H9 (cell line): ENCODE measurements around the gene NPNT. TPM values are rescaled to one million over a fixed set of nuclear protein-coding genes. Genes with fewer than 3 reads are reported as not detected.

Experiments
- DNase-seq: peaks from one replicate; pipeline ENCODE4 v3.0.0-alpha.2; 2017
- H2AFZ ChIP-seq: one replicate; pipeline ENCODE4 v1.6.1; 2013; ENCODE audit warnings: mild to moderate bottlenecking, low read length, control low read depth, moderate library complexity
- H2AK5ac ChIP-seq: 2 replicates; pipeline ENCODE4 v1.6.1; 2013; ENCODE audit warnings: low read length, control low read depth, mixed read lengths; ENCODE audit not compliant: insufficient read length
- H2BK120ac ChIP-seq: one replicate; pipeline ENCODE4 v1.6.1; 2013; ENCODE audit warnings: low read depth, mild to moderate bottlenecking, low read length, control low read depth, inconsistent platforms; ENCODE audit not compliant: poor library complexity, severe bottlenecking
- H2BK12ac ChIP-seq: 2 replicates; pipeline ENCODE4 v1.6.1; 2013; ENCODE audit warnings: low read length, control low read depth, mixed read lengths, low read depth; ENCODE audit not compliant: insufficient read length
- H2BK15ac ChIP-seq: 2 replicates; pipeline ENCODE4 v1.6.1; 2013; ENCODE audit warnings: low read depth, low read length, control low read depth
- H2BK20ac ChIP-seq: one replicate; pipeline ENCODE4 v1.6.1; 2013; ENCODE audit warnings: low read depth, mild to moderate bottlenecking, low read length, control low read depth, inconsistent platforms; ENCODE audit not compliant: poor library complexity, severe bottlenecking
- H2BK5ac ChIP-seq: 2 replicates; pipeline ENCODE4 v1.6.1; 2013; ENCODE audit warnings: low read length, control low read depth, mixed read lengths; ENCODE audit not compliant: insufficient read length
- H3K14ac ChIP-seq: 2 replicates; pipeline ENCODE4 v1.6.1; 2013; ENCODE audit warnings: low read length, control low read depth; ENCODE audit not compliant: insufficient read depth
- H3K18ac ChIP-seq: 2 replicates; pipeline ENCODE4 v1.6.1; 2013; ENCODE audit warnings: low read depth, mild to moderate bottlenecking, mixed read lengths, low read length, control low read depth; ENCODE audit not compliant: insufficient read length
- H3K23ac ChIP-seq: 2 replicates; pipeline ENCODE4 v1.6.1; 2013; ENCODE audit warnings: low read length, control low read depth, mixed read lengths, low read depth; ENCODE audit not compliant: insufficient read length
- H3K23me2 ChIP-seq: 2 replicates; pipeline ENCODE4 v1.6.1; 2013; ENCODE audit warnings: low read depth, mild to moderate bottlenecking, mixed read lengths, low read length, control low read depth; ENCODE audit not compliant: insufficient read length, poor library complexity, severe bottlenecking
- H3K27ac ChIP-seq: 2 replicates; pipeline ENCODE4 v1.5.1; 2013; ENCODE audit warnings: low read length, control low read depth, mixed read lengths, low read depth; ENCODE audit not compliant: insufficient read length
- H3K27me3 ChIP-seq: 2 replicates; pipeline ENCODE4 v1.6.1; 2013; ENCODE audit warnings: low read length, control low read depth, inconsistent platforms; ENCODE audit not compliant: insufficient read depth
- H3K4ac ChIP-seq: 2 replicates; pipeline ENCODE4 v1.6.1; 2013; ENCODE audit warnings: low read depth, mild to moderate bottlenecking, control low read depth, inconsistent platforms, low read length, moderate library complexity
- H3K4me1 ChIP-seq: 2 replicates; pipeline ENCODE4 v1.6.1; 2013; ENCODE audit warnings: low read length, control low read depth, inconsistent platforms; ENCODE audit not compliant: insufficient read depth
- H3K4me2 ChIP-seq: 2 replicates; pipeline ENCODE4 v1.6.1; 2013; ENCODE audit warnings: low read length, control low read depth, mixed read lengths; ENCODE audit not compliant: insufficient read length, insufficient read depth
- H3K56ac ChIP-seq: 2 replicates; pipeline ENCODE4 v1.6.1; 2013; ENCODE audit warnings: low read depth, mild to moderate bottlenecking, mixed read lengths, low read length, control low read depth; ENCODE audit not compliant: insufficient read length
- H3K79me1 ChIP-seq: 2 replicates; pipeline ENCODE4 v1.6.1; 2013; ENCODE audit warnings: low read depth, mild to moderate bottlenecking, moderate library complexity, low read length, control low read depth, inconsistent platforms; ENCODE audit not compliant: insufficient read depth, poor library complexity, severe bottlenecking
- H3K79me2 ChIP-seq: 2 replicates; pipeline ENCODE4 v1.6.1; 2013; ENCODE audit warnings: low read length, control low read depth, inconsistent platforms; ENCODE audit not compliant: insufficient read depth
- H3K9ac ChIP-seq: 2 replicates; pipeline ENCODE4 v1.6.1; 2013; ENCODE audit warnings: low read length, control low read depth, mixed read lengths; ENCODE audit not compliant: insufficient read length; ENCODE audit errors: extremely low read depth
- H3K9me3 ChIP-seq: one replicate; pipeline ENCODE4 v1.6.1; 2013; ENCODE audit warnings: low read depth, low read length, inconsistent platforms; ENCODE audit not compliant: control insufficient read depth
- H3T11ph ChIP-seq: one replicate; pipeline ENCODE4 v1.6.1; 2013; ENCODE audit warnings: mild to moderate bottlenecking, low read length, control low read depth, inconsistent platforms
- H4K20me1 ChIP-seq: one replicate; pipeline ENCODE4 v1.6.1; 2013; ENCODE audit not compliant: control insufficient read depth, insufficient read length, insufficient read depth
- H4K5ac ChIP-seq: 2 replicates; pipeline ENCODE4 v1.6.1; 2013; ENCODE audit warnings: low read depth, mild to moderate bottlenecking, mixed read lengths, low read length, control low read depth; ENCODE audit not compliant: insufficient read length
- H4K8ac ChIP-seq: replicated peaks from 2 replicates; pipeline ENCODE4 v1.6.1; 2013; ENCODE audit warnings: low read length, control low read depth, mixed read lengths, low read depth; ENCODE audit not compliant: insufficient read length
- H4K91ac ChIP-seq: 2 replicates; pipeline ENCODE4 v1.6.1; 2013; ENCODE audit warnings: low read depth, mild to moderate bottlenecking, moderate library complexity, mixed read lengths, low read length, control low read depth; ENCODE audit not compliant: insufficient read length
- H3K27ac Mint-ChIP-seq, 3 experiments: 2 replicates in 2 of 3; 3 replicates in 1 of 3; pipeline ENCODE4 v1.8.0; 2020 to 2021; ENCODE audit warnings: mixed read lengths in 3 of 3, mild to moderate bottlenecking in 1 of 3, moderate library complexity in 1 of 3
- H3K27me3 Mint-ChIP-seq: 2 replicates; pipeline ENCODE4 v1.8.0; 2021; ENCODE audit warnings: low read depth, mild to moderate bottlenecking, moderate library complexity, mixed read lengths
- H3K36me3 Mint-ChIP-seq, 3 experiments: 2 replicates in 2 of 3; 3 replicates in 1 of 3; pipeline ENCODE4 v1.8.0; 2020 to 2021; ENCODE audit warnings: low read depth in 3 of 3, mixed read lengths in 3 of 3; ENCODE audit not compliant: insufficient read depth in 1 of 3
- H3K4me1 Mint-ChIP-seq, 2 experiments: 2 replicates each; pipeline ENCODE4 v1.8.0; 2020; ENCODE audit warnings: mixed read lengths in 2 of 2
- H3K4me3 Mint-ChIP-seq, 2 experiments: 2 replicates in 1 of 2; 3 replicates in 1 of 2; pipeline ENCODE4 v1.8.0; 2020 to 2021; ENCODE audit warnings: mild to moderate bottlenecking in 2 of 2, mixed read lengths in 2 of 2, moderate library complexity in 1 of 2
- H3K9me3 Mint-ChIP-seq, 2 experiments: 2 replicates in 1 of 2; 3 replicates in 1 of 2; pipeline ENCODE4 v1.8.0; 2020; ENCODE audit warnings: mild to moderate bottlenecking in 2 of 2, mixed read lengths in 2 of 2, moderate library complexity in 1 of 2
- CTCF ChIP-seq: fragments of 200-600 bp; sonication (generic); conservative IDR thresholded peaks from 3 replicates; pipeline ENCODE4 v1.8.0; 2021; ENCODE audit warnings: antibody characterized with exemption, mild to moderate bottlenecking
- total RNA-seq: library from RNA; stranded (reverse); gene quantifications from 2 replicates; pipeline ENCODE4 v1.2.1, GENCODE V29; 2021

The NPNT gene
- total RNA-seq, 1 experiment from 2014 or later = 0.37 TPM

GRCh38 chr4:105911426-105911825 lies 16.2 kb downstream of the NPNT start:
- Histone ChIP-seq H2AK5ac (no peak overlapping the region), H2BK15ac (no peak overlapping the region), H4K8ac (no peak overlapping the region), H3K56ac (no peak overlapping the region), H3K9me3 (no peaks in the 10 kb centered on the region), H3K23ac (no peak overlapping the region), H2BK5ac (no peak overlapping the region), H3K79me1 (no peaks in the 10 kb centered on the region), H2AFZ (no peak overlapping the region), H2BK120ac (no peak overlapping the region), H4K91ac (no peak overlapping the region), H3K27me3 (no peaks in the 10 kb centered on the region), H3K14ac (no peak overlapping the region), H3K4me1 (no peaks in the 10 kb centered on the region), H4K20me1 (no peaks in the 10 kb centered on the region), H4K5ac (no peak overlapping the region), H3K9ac (no peak overlapping the region), H3K4ac (no peak overlapping the region), H3K18ac (no peak overlapping the region), H2BK12ac (no peak overlapping the region), H3K27ac (no peak overlapping the region), H3K79me2 (no peaks in the 10 kb centered on the region), H2BK20ac (no peak overlapping the region), H3K4me2 (no peak overlapping the region), H3T11ph (no peak overlapping the region), H3K23me2 (no peaks in the 10 kb centered on the region)
- Mint-ChIP-seq H3K27ac (no peak overlapping the region), H3K27me3 (no peaks in the 10 kb centered on the region), H3K36me3 (no peaks in the 10 kb centered on the region), H3K4me1 (peaks cover 14 to 16% of the 10 kb centered on the region in 2 experiments), H3K9me3 (no peaks in the 10 kb centered on the region; a peak in 1 of 5 replicates), H3K4me3 (no peak overlapping the region)
- DNase-seq = no peak
- no peak for TF ChIP-seq CTCF
